OCI-M1 (cell line): ENCODE measurements around the gene C1QTNF8.

Experiments used
- DNase-seq: peaks from one replicate; lab custom pipeline; 2025; lab: John Stamatoyannopoulos, UW

The C1QTNF8 gene

DNA sequence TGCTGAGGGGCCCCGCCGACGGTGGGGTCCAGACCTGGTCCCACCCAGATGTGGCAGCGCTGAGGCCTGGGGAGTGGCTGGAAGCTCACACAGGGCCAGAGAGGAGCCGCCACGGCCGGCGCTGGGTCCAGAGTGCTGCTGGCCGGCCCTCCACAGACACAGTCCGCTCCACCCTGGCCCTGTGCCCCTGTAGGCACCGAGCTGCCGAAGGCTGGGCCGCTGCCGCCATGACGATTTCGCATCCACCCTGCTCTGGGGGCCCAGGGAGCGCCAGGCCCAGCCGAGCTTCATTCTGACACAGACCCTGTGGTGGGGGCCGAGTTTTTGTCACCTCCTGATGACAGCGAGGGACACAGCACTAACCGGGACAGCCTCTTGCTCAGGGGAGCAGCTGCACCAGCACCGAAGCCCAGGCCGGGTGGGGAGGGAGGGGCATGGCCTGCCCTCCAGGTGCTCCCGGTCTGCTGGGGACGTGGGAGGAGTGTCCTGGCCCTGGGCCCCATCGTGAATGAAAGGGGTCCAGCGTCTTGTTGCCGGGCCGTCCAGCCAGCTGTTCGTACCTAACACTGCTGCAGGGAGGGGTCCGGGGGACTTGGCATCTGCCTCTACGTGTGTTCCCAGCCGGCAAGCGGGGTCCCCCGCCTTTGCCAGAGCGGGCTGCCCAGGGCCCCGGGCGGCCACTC lies 50.6 kb downstream of the C1QTNF8 start:
- no peak for DNase-seq

GRCh38 chr16:1044460-1045309 lies 51.4 kb downstream of the C1QTNF8 start:
- no peak for DNase-seq

DNA sequence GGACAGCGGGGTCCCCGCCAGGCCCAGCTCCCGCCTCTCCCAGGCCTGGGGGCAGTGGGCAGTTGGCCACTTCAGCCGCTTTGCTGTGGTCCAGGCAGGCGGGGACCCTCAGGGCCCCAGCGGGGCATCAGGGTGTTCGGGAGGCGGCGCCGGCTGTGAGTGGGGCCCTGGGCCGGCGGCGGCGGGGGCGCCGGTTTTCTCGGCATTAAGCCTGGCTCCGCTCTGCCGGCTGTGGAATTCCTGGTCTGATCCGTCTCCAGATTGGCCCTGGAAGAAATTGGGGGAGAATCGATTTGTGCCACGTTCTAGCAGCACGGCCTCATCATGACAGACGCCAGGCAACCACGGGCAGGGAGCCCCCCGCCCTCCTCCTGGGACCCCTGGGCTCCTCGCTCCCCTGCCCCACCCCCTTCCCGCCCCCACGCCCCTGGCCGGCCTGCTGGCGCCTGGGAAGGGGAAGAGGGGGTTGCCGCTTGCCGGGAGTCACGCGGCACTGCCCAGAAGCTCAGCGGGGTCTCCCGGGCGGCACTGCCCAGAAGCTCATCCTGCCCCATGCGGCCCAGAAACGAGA lies 52.1 kb downstream of the C1QTNF8 start:
- DNase-seq: no peak

GRCh38 chr16:1042866-1043265 lies 53.2 kb downstream of the C1QTNF8 start:
- DNase-seq: no peak

GRCh38 chr16:1042049-1042744 lies 53.8 kb downstream of the C1QTNF8 start:
- no peak for DNase-seq

GRCh38 chr16:1040346-1040745 lies 55.7 kb downstream of the C1QTNF8 start:
- DNase-seq: no peak

GRCh38 chr16:1039762-1040161 lies 56.3 kb downstream of the C1QTNF8 start:
- DNase-seq: no peak

GRCh38 chr16:1038932-1039331 lies 57.1 kb downstream of the C1QTNF8 start:
- no peak for DNase-seq
